GM18870 (cell line): ENCODE results near the gene TOX2.

Experiments used
- ATAC-seq: cut with Tn5 transposase; IDR thresholded peaks from one replicate; pipeline ENCODE4 v1.9.1; 2021; ENCODE audit warnings: moderate library complexity; ENCODE audit not compliant: unreplicated experiment

The TOX2 gene

DNA sequence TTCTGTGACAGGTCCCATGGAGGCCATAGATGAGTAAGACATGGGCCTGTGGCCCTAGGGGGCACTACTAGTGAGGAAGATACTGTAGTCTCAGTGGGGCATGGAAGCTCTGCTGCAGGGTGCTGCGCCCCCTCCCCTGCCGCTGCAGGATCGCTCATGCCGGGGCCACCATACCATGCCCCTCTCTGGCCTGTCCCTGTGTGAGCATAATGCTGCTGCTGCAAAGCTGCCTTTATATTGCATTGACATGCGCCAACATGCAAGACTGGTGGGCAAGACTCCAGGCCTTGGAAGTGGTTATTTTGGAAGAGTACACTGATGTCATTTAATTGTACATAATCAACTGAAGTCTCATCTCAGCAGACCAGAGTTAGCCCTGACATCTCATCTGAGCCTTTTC, 60.0 kb downstream of the TOX2 start:
- no peak for ATAC-seq

DNA sequence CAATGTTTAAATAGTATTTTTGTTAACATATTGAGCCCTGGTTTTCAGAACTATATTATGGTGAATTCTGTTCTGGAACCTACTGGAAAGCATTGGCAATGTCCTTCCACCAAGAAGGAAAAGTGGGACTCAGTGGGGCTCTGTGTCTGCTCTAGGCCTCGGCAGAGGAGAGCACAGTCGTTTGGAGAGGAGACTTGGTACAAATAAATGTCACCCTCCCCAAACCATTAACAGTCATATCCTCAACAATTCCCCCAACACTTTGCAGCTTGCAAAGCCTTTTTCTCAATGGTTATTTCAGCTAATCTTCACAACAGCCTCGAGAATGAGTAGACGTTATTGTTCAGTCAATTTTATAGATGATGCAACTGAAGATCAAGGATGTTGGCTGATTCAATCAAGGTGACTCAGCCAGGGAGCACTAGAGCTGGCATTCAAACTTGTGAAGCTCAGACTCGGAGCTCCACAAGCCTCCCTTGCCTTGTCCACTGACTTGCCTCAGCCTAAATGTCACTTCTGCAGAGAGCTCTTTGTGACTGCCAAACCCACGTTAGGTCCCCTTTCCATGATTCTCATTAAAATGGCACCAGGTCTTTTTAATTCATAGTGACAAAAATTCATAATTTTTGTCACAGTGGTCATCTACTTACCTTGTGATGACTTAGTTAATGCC, 60.6 kb downstream of the TOX2 start:
- ATAC-seq, result no peak

DNA sequence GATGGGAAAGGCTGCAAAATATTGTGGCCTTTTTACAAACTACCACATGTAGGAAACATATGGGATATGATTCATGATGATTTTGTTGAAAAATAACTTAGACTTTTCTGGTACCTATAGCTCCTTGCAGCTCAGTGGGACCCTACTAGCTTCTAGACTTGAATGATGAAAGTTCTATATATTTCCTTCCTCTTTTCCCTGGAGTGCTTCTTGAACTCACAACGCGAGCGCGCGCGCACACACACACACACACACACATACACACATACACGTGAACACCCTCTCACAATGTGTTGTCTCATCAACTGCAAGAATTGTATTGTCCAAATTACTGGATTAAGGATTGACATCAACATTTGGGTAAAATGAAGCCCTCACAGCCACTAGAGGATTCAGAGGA, 61.9 kb downstream of the TOX2 start:
- ATAC-seq, result no peak

DNA sequence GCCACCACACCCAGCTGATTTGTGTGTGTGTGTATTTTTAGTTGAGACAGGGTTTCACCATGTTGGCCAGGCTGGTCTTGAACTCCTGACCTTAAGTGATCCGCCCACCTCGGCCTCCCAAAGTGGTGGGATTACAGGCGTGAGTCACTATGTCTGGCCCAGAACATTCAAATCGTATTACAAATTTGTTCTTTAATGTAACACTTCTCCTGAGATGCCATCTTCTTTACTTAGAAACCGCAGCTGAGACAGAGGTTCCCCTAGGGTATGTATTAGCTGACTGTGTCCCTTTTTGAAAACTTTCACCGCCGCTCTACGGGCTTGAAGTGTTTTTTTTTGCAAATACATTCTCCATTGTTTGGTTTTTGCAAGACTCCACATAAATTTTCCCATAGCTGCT, 62.6 kb downstream of the TOX2 start:
- no peak for ATAC-seq

DNA sequence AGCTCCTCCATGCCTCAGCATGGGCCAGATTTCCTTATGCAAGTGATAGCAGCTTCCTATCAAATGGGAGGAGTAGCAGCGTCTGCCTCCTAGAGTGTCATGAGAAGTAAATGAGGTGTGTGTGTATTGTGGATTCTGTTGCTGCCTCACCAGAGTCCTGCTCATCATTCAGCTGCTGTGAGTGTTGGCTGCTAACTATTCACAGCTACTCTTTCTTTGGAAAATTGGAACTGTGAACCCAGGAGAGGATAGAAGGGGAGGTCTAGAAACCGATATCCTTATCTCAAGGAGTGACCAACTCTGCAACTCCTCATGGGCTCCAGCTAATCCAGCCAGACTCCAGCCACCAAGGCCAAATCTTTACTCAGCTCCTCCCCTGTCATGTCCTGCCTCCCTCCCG, 63.3 kb downstream of the TOX2 start:
- no peak for ATAC-seq

DNA sequence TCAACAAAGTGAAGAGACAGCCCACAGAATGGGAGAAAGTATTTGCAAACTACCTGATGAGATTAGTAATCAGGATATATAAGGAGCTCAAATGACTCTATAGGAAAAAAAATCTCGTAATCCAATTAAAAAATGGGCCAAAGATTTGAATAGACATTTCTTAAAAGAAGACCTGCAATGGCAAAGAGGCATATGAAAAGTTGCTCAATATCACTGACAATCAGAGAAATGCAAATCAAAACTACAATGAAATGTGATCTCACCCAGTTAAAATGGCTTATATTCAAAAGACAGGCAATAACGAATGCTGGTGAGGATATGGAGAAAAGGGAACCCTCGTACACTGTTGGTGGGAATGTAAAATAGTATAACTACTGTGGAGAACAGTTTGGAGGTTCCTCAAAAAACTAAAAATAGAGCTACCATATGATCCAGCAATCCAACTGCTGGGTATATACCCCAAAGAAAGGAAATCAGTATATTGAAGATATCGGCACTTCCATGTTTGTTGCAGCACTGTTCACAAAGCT, 65.0 kb downstream of the TOX2 start:
- ATAC-seq, result no peak

DNA sequence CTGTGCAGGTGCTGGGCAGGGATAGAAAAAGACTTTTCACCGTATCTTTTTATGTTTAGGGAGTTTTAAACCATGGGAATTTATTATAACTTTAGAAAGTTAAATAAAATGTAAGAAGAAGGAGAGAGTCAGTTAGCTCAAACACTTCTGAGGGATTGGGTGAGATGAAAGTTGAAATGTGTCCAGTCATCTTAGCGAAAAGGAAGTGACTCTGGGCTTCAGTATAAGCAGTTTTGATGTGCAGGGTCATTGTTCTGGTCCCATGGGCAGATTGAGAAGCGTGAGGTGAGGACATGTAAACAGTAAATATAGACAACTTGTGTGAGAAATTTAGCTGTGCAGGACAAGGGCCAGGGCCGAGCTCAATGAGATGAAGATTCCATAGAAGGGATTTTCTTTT, 66.9 kb downstream of the TOX2 start:
- no peak for ATAC-seq

DNA sequence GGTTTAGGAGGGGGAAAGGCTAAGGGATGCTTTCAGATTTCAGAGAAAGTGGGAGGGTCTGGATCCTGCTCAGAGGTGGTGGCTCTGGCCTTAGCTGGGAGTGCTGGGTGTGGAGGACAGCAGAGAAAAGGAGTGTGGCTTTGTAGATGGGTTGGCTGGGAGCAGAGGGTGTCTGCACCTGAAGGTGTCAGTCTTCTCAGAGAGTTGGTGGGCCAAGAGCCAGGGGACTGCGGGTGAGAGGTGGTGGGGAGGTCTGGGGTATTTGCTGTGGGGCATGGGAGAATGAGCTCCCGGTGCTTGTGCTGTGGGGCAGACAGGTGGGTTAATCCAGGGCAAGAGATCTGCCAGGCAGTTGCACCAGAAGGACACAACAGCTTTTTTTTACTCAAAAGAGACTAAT, 67.4 kb downstream of the TOX2 start:
- ATAC-seq, result no peak

DNA sequence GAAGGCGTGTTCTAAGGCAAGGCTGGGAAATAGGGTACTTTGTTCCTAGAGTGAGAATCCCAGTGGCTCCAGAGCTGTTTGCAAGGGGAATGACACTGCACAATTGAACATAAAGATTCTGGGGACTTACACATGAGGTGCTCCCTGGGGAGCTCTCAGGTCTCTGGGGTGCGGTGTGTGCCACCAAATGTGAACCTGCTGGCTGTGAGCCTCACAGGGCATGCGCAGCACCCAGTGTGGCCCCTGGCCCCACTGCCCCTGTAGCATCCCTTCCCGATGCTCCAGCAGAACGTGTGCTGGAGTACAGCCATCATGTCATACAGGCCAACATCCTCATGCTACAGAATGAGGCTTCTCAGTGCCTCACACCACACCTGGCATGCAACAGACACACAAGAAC, 68.2 kb downstream of the TOX2 start:
- no peak for ATAC-seq

DNA sequence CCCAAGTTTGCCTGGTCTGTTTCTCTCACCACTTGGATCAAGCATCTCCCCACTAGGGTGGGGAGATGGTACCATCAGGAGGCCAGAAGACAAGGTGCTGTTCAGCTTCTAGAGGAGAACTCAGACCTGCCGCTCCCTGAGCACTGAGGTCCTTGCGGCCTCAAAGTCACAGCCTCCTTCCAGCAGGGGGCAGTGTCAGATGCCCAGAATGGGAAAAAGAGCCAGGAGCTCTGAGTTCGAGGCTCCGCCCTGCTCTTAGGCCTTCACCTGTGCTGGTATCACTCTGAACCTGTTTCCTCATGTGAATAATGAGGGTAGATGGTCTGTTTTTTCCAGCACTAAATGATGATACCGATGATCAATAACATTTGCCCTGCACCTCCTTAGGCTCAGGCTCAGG, 68.7 kb downstream of the TOX2 start:
- ATAC-seq, result no peak

DNA sequence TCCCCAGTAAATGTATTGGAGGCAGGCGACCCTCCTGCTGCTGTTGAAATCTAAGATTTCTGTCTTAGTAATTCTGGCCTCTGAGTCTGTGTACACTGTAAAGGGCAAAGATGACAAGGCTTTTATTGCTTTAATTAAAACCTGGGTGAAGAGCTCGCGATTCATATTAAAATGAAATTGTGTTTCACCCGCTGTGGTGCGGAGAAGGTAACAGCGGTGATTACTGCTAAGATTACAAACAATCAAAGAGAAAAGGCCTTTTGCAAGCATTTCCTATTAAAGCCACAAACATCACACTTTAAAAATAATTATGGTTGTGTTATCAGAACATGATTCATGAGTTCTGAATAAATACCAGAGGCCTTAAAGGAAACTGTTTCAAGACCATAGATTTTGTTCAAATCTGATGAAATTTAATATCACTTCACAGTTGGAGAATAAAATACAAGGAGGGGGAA, 69.3 kb downstream of the TOX2 start:
- ATAC-seq, result no peak

DNA sequence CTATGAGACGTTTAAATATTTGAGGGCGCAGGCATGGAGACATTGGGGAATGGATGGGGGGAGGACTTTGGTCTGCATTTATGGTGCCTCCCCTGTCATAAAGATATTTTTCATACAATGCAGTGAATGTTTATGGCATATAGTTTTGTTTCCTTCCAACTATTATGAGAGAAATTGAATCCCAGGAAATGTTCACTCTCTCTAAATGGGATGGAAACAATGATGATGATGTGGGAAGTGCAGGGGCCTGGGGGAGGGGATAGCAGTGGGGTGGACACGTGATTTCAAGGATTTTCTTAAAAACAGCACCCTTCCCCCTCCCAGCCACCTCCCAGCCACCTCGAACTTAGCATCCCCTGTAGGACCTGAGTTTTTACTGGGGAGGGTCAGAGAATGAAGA, 69.9 kb downstream of the TOX2 start:
- no peak for ATAC-seq

DNA sequence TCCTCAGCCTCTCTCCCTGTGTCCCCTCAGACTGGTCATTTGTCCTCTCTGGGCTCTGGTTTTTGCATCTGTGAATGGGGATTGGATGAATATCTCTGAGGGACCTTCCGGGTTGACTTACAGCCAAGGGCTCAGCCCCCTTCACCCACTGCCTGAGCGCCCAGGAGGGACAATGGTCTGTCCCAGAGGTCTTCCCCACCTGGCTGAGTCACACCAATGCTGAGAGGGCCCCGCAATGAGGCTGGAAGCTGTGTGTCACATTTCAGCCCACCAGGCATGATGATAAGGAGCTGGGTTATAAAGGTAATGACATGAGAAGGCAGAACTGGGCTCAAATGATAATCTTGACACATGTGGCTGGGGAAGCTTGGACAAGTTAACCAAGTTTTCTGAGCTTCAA, 70.5 kb downstream of the TOX2 start:
- no peak for ATAC-seq

DNA sequence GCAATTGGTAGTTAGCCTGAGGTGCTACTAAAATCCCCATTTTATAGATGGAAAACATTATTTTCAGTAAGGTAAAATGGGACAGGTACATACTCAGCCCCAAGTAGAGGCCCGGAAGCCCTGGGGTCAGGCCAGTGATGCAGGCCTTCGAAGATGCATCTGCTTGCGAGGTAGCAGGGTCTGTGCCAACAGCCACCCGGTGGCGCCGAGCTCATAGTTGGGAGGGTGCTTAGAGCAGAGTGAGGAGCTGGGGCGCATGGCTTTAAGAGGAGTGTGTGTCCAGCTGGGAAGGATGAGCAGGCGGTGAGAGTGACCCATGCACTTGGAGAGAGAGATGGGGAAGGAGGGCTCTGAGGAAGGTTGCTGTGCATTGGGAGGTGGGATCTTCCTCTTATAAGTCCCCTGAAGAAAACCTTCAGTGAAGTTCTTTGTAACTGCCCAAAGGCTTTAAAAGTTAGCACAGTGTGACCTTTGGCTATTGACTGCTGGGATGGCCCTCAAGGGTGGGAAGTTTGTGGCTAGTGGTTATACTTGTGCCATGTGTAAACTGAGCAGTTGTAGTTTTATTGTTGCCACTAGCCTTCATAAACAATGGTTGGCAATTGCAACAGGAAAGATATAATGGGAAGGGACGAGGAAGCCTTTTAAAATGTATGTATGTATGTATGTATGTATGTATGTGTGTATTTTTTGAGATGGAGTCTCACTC, 71.1 kb downstream of the TOX2 start:
- ATAC-seq, result no peak

DNA sequence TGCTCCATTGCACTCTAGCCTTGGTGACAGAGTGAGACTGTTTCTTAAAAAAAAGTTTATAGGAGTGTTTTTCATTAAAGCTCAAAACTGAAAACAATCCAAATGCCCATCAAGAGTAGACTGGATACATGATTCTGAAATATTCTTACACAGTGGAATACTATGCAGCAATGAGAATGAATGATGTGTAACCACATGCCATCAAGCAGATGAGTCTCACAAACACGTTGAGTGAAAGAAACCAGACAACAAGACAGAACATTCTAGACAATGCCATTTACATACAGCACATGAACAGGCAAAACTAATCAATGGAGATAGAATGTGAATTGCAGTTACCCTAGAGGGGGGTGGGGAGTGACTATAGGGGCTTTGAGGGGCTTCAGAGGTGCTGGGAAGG, 72.4 kb downstream of the TOX2 start:
- no peak for ATAC-seq

DNA sequence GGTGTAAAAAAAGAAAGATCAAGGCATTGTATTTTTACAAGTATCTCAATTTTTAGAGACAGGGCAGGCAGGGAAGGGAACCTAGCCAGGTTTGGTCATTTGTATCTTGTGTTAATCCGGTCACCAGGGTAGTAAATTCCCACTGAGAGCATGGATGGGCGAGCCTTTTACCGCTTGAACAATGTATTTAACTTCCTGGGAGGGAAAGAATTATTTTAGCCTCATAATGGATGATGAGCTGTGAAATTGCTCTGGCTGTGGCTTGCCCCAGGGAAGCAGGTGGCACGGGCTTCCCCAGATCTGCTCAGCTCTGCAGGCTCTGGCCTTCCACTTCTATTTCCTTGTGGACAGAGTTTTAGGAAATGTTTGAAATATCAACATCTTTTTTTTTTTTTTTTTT, 72.9 kb downstream of the TOX2 start:
- ATAC-seq, result no peak

DNA sequence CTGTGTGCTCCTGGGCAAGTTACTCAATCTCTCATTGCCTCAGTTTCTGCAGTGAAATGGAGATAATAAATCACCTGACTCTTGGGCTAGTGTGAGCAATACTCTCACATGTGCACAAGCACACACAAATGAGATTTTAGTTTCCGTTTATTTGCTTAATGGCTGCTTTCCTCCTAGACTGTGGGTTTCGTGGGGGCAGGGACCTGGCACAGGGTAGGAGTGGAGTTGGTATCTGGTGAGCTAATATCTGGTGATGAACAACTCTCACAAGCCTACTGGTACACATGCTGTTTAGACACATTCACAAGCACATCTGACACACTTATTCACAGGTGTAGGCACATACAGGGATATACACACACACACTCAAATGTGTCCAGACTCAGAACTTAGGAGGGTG, 73.8 kb downstream of the TOX2 start:
- ATAC-seq, result no peak

DNA sequence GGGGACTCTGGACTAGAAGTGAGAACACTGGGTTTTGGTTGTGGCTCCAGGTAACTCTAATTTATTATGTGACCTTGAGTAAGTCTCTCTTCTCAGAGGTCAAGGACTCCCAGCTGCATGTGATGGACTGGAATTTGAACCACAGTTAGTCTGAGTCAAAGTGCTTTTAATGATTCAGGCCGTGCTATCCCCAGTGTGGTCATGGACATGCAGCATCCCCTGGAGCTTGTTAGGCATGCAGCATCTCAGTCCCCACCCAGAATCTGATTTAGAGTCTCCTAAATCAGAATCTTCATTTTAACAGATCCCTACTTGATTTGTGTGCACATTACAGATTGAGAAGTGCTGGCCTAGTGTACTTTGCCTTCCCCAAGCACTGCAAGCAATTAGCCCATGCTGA, 74.2 kb downstream of the TOX2 start:
- no peak for ATAC-seq

DNA sequence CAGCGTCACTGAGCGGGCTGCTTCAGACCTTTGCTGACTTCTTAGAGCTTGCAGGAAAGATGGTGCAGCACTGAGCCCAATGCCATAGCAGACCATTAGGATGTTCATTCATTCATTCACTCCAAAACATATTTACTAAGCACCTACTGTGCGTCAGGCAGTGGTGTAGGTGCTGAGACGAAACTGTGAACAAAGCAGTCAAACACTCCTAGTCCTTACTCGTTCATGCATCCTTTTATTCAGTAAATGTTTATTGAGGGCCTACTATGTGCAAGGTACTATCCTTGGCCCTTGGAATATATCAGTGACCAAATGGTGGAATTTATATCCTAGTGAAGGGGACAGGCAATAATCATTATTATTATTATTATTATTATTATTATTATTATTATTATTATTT, 76.6 kb downstream of the TOX2 start:
- no peak for ATAC-seq

DNA sequence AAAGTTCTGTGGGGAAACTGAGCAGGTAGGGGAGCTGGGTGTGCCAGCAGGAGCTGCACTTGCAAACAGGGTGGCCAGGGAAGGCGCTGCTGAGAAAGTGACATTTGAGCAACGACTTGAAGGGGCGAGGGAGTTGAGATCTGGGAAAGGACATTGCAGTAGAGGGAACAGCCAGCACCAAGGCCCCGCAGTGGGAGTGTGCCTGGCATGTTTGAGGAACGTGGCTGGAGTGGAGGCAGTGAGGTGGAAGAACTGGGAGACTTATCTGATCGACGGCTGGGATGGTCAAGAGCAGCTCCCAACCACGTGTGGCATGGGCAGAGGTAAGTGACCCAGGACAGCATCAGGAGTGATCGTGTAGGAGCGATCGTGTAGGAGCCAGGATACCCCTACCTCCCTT, 77.3 kb downstream of the TOX2 start:
- no peak for ATAC-seq

DNA sequence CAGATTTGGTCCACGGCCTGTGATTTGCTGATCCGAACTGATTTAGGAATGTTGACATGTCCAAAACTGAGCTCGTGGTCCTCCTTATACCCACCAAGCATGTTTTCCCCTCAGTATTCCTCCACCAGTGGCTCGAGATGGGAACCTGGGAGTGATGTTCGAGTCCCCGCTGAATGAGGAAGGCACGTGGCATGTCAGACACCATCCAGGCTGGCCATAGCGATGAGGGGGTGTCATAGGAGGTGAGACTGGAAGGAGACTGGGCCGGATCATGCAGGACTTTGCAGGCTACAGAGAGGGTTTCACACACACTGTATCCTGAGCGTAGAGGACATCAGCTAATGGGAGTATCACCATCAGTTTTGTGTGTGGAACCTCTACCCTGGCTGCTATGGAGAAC, 78.2 kb downstream of the TOX2 start:
- ATAC-seq, result no peak

DNA sequence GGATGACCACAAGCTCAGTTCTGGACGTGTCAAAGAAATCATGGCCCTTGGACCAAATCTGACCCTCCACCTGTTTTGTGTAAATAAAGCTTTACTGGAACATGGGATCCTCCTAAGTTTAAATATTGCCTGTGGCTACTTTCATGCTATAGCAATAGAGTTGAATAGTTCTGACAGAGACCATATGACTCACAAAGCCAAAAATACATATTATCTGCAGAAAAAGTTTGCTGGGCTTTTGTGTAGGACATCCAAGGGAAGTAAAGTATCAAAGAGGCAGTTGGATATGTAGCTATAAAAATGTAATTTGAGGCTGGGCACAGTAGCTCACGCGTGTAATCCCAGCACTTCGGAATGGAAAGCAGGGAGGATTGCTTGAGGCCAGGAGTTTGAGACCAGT, 78.9 kb downstream of the TOX2 start:
- no peak for ATAC-seq
